ENCODE measurements around the gene INTS12.

DNA sequence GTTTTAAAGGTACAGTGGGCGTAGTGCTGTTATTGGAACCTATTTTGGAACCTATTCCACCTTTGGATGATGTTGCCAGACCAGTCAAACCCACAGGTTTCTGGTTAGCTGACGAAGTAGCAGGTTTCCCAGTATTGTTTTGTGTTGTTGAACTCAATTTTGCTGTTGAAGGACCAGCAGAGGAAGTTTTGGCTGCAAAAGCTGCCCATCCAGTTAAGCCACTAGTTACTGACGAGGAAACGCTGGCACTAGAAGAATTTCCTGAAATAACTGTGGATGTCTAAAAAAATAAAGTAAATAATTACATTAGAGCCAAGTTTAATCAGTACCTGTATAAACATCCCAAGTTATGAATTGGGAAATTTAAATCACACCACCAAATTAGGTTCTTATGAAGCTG lies 25.5 kb downstream of the INTS12 start:
- TF ChIP-seq EP300 (IDR thresholded peaks at IDR 0.05) = no peak
- TF ChIP-seq POLR2A (IDR thresholded peaks at IDR 0.05) = no peak
